ENCODE data around the gene MYT1.

MYT1 gene

DNA sequence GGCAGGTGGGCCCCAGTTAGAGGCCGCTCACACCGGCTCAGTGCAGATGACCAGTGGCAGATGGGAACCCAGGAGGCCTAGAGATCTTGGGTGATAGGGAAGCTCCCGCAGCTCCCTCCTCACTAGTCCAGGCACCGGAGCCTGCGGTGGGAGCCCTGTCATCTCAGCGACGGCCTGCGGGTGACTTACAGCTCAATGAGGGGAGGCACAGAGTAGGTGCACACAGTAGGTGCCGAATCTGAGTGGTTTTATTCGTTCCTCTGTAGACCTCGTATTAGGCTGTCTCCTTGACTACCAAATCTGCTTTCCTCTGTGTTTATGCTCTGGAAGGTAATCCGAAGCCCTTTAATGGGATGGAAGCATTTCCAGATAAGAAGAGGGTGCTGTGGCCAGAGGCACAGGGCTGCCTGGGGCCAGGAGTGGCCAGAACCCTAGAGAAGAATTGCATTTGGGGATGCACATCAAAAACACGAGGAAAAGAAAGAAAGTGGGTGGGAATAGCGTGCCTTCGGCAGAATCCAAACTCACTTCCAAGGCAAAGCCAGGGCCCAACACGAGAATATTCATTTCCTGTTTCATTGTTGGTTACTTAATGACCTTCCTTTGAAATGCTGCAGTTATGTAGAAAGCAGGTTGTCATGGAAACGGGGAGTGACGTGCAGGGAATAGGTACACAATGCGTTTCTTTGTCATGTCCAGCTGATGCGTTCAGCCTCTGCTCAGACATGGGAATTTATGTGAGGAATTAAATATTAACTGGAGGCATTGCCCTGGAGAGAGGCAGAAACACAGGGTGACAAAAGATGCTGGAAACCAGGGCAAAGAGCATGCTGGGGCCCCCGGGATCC, 24.7 kb downstream of the MYT1 start:
- no peak for DNase-seq (ENCODE audit: low read depth, low spot score)

DNA sequence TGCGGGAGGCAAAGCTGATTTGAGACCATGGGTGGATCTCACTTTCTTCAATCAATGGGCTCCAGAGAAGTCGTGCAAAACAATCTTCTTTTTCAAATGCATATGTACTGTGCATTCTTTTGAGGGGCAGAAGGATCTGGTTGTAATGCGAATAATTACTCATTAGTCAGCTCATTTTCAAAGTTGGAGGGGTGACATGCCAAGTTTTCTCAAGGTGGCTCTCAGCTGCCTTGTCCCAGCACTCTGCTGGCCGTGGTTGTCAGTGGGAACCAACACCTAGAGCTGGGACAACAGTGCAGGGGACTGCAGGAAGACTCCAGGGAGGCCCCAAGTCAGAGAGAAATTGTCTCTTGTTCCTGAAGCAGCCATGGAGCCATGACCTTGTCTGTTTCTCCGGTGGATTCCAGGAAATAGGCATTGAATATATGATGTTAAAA, 25.3 kb downstream of the MYT1 start:
- DNase-seq (ENCODE audit: low read depth, low spot score) = no peak

DNA sequence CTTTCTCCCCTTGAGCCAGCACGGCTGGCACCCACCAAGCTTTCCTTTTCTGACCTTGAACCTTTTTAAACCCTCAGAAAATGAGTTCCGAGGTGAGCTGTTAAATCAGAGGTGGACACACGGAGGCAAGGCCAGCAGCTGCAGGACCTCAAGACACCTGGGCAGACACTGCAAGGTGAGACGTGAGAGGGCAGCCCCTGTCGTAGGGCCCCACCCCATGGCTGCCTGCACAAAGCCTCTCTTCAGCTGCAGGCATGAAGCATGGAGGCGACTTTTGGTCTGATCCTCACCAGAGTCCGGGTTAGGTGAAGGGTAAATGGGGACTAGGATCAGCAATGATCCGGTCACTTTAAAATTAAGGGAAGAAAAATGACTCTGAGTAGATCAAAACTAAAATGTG, 25.7 kb downstream of the MYT1 start:
- DNase-seq (ENCODE audit: low read depth, low spot score) = no peak

DNA sequence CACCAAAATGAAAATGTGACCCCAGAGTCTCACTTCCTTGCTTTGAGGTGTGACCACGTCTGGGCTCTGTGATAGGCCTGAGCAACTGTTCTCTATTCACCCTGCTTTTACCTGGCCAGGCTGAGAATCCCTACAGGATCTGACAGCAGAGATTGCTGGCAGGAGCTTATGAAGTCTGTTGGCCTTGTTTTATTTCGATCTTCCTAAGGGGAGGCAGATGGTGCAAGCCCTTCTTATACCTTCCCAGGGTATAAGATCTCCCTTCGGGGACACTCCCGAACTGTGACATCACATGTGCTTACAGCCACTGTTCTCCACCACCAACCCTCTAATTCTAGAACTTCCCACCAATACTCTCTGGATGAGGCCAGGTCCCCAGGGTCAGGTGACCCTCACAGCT, 26.8 kb downstream of the MYT1 start:
- no peak for DNase-seq (ENCODE audit: low read depth, low spot score)

DNA sequence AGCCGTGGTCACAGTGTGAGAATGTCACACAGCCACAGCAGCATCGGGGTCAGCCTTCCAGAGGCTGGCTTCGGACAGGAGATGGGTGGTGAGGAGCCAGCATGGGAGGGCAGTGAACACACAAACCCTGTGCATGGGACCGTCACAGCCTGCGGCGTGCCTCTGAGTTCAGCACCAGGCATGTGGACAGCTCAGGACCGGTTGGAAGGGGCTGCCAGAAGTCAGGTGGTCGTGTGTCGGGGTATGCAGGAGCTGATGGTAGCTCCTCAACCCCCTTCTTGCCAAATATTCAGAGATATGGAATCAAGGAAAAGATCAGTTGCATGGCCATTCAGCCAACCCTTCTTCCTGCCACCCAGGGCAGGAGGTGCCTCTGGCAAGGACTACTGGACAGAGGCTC, 28.2 kb downstream of the MYT1 start:
- no peak for DNase-seq (ENCODE audit: low read depth, low spot score)

DNA sequence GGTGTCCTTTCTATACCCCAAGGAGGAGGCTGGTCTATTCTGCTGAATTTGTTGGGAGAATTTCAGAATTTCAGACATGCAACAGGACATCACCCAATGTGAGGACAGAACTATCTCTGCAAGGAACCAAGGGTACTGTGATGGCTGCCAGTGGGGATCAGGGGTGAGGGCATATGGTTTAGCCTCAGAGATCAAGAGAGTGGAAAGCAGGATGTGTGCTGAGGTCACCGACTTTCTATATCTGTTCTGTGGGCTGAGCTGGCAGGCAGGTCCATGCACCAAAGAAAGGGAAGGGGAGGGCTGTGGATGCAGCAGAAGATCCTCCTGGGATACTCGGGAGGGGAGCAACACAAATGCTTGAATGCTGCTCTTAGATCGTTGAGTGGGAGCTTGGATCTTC, 28.8 kb downstream of the MYT1 start:
- no peak for DNase-seq (ENCODE audit: low read depth, low spot score)

DNA sequence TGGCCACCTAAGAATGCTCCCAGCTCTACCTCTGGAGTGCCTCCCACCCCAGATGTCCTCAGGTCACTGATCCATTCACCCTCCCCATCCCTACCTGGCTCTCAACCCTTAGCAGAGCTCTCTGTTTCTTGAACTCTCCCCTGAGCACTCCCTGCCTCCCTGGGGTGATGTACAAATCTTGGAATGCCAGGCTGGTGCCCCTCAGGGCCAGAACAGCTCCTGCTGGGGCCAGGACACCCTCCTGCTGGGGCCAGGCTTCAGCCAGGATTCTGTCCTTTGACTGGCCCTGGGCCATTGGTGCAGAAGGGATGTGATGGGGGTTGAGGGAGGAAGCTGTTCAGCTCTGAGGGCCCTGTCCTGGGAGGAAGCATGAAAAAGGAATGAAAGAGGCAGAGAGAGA, 30.0 kb downstream of the MYT1 start:
- no peak for DNase-seq (ENCODE audit: low read depth, low spot score)

DNA sequence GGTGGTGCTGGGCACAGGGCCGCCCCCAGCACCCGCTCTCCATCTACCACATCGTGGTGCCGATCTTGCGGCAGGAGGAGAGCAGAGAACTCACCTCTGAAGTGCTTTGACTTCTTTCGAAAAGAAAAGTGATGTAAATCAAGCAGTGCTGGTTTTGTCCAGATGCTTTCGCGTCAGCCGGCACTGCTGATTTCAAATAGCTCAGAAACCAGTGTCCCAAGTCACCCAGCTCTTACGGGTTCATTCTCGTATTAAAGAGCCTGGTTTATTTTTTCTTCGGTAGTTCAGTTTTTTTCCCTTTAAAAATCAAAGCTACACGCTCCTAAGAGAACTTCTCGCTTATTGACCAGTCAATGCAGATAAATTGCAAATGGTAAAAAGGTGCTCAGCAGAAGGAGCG, 32.1 kb downstream of the MYT1 start:
- no peak for DNase-seq (ENCODE audit: low read depth, low spot score)

DNA sequence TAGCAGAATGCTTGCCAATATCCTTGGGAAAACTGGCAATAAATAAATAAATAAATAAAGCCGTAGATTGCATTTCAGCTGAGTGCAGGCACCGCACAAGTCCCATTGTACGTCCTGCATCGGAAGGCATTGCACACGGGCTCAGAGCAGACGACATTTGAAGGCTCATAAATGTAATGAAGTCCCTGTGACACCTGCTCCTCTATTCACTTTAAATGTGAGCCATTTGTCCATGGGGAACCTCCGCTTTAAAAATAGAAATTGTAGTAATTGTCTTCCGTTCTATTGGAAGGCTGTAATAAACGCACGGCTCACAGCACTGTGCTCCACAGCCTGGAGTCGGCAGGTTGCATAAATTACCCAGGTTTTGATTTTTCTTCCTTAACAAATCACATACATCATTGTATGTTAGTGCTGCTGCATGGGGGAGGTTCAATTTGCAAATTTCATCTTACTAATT, 32.6 kb downstream of the MYT1 start:
- DNase-seq (ENCODE audit: low read depth, low spot score) = no peak

DNA sequence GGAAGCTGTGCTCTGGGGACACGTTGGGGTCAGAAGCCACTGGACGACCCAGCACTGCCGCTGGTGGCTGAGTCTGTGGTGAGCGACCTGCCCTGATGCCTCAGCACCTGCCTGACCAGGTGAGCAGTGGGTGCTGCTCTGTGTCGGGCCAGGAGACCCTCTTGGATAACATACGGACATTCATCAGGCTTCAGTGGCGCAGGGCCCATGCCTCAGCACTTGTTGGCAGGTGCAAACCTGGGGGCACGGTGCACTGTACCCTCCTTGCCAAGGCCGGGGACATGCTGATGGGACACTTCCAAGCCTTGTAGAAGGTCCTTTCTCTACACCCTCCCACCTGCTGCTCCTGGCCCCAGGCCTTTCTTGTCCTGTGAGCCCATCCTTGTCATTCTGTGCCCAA, 34.1 kb downstream of the MYT1 start:
- DNase-seq (ENCODE audit: low read depth, low spot score) = no peak

DNA sequence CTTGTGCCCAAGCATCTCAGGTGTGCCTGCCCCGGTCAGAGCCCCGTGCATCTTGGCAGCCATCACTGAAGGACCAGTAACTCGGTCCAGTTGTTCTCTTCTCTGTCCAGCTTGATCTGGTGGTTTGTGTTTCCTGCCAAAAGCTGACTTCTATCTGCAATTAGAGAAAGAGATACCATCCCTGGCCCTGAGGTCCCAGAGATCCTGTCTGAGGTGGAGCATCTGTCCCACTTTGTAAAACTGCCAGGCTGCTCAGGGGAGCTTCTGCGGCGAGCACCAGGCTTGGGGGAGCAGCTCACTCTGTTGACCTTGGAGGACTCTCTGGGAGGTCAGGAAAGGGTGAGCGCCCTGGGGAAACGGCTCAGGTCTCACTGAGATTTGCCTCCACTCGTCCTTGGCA, 35.1 kb downstream of the MYT1 start:
- no peak for DNase-seq (ENCODE audit: low read depth, low spot score)

DNA sequence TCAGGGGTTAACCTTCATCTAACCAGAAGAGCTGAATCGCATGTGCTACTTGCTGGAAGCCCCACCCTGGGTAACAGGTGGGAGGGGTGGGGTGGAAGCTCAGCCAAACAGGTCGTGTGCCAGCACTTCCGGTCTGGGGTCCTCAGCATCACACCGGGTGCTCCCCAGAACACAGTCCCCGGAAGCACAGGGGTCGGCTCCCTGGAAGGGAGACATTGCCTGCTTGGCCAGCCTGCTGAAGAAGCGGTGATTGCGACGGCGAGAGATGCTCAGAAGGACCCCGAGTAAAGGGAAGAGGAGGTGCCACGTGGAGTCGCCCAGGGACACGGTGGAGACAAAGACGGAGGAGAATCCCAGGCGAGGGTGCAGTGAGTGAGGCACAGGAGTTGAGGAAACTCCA, 36.5 kb downstream of the MYT1 start:
- DNase-seq (ENCODE audit: low read depth, low spot score) = no peak

DNA sequence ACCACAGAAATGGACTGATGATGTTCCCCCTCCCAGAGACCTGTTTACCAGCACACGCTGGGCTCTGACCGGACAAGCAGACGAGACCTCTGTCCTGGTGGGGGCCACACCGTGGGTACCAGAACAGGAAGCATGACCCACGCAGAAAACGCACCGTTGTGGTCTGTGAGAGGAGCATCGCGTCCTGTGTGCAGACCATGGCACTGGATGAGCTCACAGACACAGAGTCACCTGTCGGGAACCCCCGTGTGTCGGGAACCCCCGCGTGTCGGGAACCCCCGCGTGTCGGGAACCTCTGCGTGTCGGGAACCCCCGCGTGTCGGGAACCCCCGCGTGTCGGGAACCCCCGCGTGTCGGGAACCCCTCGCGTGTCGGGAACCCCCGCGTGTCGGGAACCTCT, 37.4 kb downstream of the MYT1 start:
- DNase-seq (ENCODE audit: low read depth, low spot score) = no peak

DNA sequence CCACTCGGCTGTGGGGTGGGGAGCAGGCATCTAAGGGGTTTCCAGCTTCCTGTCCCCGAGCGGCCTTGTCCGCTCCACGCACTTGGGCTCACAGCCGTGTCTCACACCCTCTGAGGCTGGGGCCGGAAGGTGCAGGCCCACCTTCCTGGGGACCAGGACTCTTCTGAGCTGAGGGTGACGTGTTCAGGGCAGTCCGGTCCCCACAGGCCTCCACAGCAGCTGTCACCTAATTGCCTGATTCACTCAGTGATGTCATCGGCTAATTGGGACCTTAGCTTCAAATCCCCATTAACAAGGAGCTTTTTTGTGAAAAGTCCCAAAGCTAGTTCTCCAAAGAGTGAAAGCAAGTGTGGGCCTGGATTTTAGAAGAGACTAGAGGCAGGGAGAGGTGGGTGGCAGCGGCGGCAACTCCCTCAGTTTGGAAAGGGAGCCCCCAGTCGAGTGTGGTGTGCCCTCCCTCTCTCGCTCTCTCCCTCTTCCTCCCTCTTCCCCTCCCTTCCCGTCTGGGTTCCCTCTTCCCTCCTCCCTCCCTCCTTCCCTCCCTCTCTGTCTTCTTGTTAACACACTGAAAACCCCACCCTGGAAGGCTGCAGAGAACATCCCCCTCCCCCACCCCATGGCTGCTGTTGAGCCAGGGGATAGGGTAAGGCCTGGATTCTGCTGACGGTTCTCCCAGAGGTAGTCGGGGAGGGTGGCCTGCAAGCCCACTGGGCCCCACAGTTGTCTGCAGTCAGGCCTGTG, 39.0 kb downstream of the MYT1 start:
- DNase-seq (ENCODE audit: low read depth, low spot score) = no peak

DNA sequence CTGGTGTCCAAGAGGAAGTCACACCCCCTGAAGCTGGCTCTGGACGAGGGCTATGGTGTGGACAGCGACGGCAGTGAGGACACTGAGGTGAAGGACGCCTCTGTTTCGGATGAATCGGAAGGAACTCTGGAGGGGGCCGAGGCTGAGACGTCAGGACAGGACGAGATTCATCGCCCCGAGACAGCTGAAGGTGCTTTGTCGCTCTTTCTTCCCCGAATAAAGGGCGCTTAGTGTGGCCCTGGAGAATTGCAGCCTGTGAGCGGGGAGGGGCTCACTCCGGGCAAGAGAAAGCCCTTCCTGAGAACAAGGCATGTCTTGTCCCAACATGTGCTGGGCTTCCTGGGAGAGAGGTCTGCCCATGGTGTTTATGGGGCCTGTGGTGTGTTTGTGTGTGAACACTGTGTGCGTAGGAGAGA, 41.4 kb downstream of the MYT1 start:
- no peak for DNase-seq (ENCODE audit: low read depth, low spot score)

DNA sequence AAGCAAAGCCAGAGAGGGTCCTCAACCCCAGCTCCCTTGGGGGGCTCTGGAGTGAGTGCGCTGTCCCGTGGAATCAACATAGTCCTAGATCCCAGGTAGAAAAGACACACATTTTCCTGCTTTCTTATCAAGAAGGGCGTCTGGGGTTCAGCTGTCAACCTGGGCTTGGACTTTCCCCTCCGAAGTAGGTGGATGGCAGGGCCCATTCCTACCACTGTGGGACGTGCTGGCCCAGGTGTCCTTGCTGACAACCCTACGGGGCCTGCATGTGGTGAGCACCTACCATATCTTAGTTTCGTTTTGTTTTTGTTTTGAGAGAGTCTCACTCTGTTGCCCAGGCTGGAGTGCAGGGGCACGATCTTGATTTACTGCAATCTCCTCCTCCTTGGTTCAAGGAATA, 42.4 kb downstream of the MYT1 start:
- DNase-seq (ENCODE audit: low read depth, low spot score) = no peak

DNA sequence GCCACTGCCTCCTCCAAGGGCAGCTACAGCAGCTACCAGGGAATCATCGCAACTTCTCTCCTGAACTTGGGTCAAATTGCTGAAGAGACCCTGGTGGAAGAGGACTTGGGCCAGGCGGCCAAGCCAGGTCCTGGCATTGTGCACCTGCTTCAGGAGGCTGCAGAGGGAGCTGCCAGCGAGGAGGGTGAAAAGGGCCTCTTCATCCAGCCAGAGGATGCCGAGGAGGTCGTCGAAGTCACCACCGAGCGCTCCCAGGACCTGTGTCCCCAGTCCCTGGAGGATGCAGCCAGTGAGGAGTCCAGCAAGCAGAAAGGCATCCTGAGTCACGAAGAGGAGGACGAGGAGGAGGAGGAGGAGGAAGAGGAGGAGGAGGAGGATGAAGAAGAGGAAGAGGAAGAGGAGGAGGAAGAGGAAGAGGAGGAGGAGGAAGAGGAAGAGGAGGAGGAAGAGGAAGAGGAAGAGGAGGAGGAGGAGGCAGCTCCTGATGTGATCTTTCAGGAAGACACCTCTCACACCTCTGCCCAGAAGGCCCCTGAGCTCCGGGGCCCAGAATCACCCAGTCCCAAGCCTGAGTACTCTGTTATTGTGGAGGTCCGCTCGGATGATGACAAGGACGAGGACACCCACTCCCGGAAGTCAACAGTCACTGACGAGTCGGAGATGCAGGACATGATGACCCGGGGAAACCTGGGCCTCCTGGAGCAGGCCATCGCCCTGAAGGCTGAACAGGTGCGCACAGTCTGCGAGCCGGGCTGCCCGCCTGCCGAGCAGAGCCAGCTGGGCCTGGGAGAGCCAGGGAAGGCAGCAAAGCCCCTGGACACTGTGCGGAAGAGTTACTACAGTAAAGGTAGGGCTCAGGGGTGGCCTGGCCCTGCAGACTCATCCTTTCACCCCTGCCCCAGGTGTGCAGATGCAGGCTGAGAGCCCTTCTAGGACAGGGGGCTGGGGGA, 43.7 kb downstream of the MYT1 start:
- DNase-seq (ENCODE audit: low read depth, low spot score) = no peak

DNA sequence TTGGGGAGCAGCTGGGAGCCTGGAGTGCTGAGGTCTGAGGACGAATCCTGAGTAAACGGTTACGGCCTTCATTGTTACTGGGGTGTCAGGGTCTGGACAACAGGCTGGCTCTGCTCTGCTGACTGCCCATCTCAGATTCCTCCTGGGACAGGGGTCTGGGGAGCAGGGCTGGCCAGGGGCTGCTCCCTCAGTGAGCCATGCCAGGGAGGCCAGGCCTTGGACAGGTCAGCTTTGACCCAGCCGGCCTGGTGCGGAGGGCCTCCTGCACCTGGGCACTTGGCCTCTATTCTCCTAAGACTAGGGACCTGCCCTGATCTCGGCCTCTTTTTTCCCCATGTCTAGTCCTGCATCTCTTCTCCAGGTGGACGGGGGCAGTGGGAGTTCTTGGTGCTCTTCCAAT, 44.9 kb downstream of the MYT1 start:
- no peak for DNase-seq (ENCODE audit: low read depth, low spot score)

DNA sequence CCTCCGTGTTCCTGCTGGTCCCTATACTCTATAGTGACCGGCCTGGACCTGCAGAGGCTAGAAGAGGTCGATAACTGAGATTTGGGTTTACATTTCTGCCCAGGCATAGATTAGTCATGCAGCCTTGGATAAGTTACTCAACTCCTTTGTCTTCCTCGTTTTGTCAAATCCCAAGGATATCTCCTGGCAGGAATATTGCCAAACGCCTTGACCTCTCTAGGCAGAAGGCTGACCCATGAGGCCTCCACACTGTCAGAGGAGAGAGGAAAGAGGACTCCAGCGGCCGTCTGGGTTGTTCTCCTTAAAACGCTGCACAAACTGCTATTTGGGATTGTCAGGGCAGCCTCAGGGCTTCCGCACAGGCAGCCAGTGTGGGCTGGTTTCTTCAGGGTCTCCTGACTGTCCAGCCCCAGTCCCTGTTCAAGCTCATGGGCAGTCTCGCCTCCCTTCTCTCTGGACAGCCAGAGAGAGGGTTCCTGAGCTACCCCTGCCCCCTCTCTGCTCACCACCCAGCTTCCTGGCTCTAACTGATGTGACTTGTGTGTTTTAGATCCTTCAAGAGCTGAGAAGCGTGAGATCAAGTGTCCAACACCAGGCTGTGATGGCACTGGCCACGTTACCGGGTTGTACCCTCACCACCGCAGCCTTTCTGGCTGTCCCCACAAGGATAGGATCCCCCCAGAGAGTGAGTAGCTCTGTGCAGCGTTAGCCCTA, 46.6 kb downstream of the MYT1 start:
- no peak for DNase-seq (ENCODE audit: low read depth, low spot score)

DNA sequence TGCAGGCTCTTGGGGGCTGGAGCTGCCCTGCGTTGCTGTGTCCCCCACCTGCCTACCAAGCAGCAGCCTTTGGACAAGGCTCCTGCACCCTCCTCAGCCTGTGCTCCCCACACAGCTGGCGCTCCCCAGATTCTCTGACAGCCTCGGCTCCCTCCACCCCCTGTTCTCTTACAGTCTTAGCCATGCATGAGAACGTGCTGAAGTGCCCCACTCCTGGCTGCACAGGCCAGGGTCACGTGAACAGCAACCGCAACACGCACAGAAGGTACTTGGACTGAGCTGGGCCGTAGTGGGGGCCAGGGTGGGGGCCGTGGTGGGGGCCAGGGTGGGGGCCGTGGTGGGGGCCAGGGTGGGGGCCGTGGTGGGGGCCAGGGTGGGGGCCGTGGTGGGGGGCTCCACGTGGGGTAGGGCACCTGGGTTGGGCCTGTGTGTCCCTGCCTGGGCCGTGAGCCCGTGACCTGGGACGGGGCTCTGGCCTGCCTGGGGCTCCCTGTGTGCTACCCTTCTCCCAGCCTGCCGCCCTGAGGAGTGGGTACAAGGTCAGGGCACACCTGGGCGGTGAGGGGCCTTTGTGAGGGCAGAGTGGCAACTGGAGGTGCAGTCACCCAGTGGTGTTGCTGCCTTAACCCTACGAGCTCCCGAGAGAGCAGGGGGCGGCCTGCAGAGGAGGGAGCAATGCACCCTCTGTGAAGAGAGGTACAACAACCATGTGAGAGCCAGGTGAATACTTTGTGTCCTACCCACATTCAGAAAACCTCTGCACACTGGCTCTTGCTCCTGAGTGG, 47.8 kb downstream of the MYT1 start:
- no peak for DNase-seq (ENCODE audit: low read depth, low spot score)

DNA sequence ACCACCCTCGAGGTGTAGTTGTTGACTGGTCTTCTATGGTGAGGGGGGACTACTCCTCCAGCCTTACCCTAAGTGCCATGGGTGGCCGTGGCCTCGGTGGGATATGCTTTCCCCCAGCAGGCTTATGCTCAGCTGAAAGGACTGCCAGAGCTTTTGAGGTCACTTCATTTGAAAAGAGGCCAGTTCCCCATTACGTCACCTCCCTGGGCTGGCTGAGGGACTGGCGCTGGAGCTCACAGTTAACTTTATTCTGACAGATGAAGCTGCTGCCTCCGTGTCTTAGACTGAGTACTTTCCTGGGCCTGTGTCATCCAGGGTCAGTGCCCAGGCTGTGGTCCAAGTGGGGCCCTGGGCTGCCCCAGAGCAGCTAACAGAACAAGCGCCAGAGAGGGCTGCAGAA, 48.5 kb downstream of the MYT1 start:
- no peak for DNase-seq (ENCODE audit: low read depth, low spot score)

Measured in activated CD4-positive, CD25-positive, alpha-beta regulatory T cell treated with anti-CD3 and anti-CD28 coated beads, Interleukin-2, amount 50 U/mL, for 16 hours (primary cell).